Measurements from ENCODE around the gene TAF4.
A peak's percentile ranks its signal among the peaks of the same experiment; 100 is the strongest.

TAF4 gene

GRCh38 chr20:62020935-62021701, 44.6 kb downstream of the TAF4 start:
- DNase-seq (ENCODE audit: low read depth, low spot score): peak; percentile 62

- DNase-seq (ENCODE audit: low read depth, low spot score): no peak
These were observed 45.7 kb downstream of the TAF4 start for GRCh38 chr20:62019881-62020492.

GRCh38 chr20:62019144-62019805, 46.4 kb downstream of the TAF4 start:
- no peak for DNase-seq (ENCODE audit: low read depth, low spot score)

GRCh38 chr20:62018437-62019143, 47.1 kb downstream of the TAF4 start:
- DNase-seq (ENCODE audit: low read depth, low spot score): no peak

GRCh38 chr20:62015540-62016288, 50.0 kb downstream of the TAF4 start:
- DNase-seq (ENCODE audit: low read depth, low spot score): no peak

- no peak for DNase-seq (ENCODE audit: low read depth, low spot score)
These were observed 50.7 kb downstream of the TAF4 start for GRCh38 chr20:62014889-62015537.

- DNase-seq (ENCODE audit: low read depth, low spot score): no peak
These were observed 51.2 kb downstream of the TAF4 start for GRCh38 chr20:62014488-62014775.

- DNase-seq (ENCODE audit: low read depth, low spot score): no peak
These were observed 53.0 kb downstream of the TAF4 start for GRCh38 chr20:62012631-62013030.

GRCh38 chr20:62011938-62012534, 53.6 kb downstream of the TAF4 start:
- DNase-seq (ENCODE audit: low read depth, low spot score): no peak

GRCh38 chr20:62011403-62011790, 54.3 kb downstream of the TAF4 start:
- DNase-seq (ENCODE audit: low read depth, low spot score): no peak

- DNase-seq (ENCODE audit: low read depth, low spot score): peak; percentile 78
These were observed 54.9 kb downstream of the TAF4 start for GRCh38 chr20:62010551-62011402.

- DNase-seq (ENCODE audit: low read depth, low spot score): no peak
These were observed 55.7 kb downstream of the TAF4 start for GRCh38 chr20:62009869-62010445.

GRCh38 chr20:62009322-62009721, 56.4 kb downstream of the TAF4 start:
- DNase-seq (ENCODE audit: low read depth, low spot score): no peak

- no peak for DNase-seq (ENCODE audit: low read depth, low spot score)
These were observed 57.0 kb downstream of the TAF4 start for GRCh38 chr20:62008643-62009183.

GRCh38 chr20:62007127-62007647, 58.5 kb downstream of the TAF4 start:
- no peak for DNase-seq (ENCODE audit: low read depth, low spot score)

- no peak for DNase-seq (ENCODE audit: low read depth, low spot score)
These were observed 59.2 kb downstream of the TAF4 start for GRCh38 chr20:62006482-62006881.

- DNase-seq (ENCODE audit: low read depth, low spot score): no peak
These were observed 61.1 kb downstream of the TAF4 start for GRCh38 chr20:62004614-62005013.

GRCh38 chr20:62003567-62004405, 61.9 kb downstream of the TAF4 start:
- DNase-seq (ENCODE audit: low read depth, low spot score): no peak

Data from astrocyte of the hippocampus (primary cell).